HepG2 (cell line): ENCODE results near the gene ANKS1B.

Experiments used
- REPIN1 ChIP-seq: sonication (generic); formaldehyde crosslinking; IDR thresholded peaks from 2 replicates; pipeline ENCODE4 v1.8.0; 2022; ENCODE audit warnings: missing genetic modification reagents, low read depth, mild to moderate bottlenecking, borderline replicate concordance
- UBTF ChIP-seq: sonication (generic); formaldehyde crosslinking; IDR thresholded peaks from 2 replicates; pipeline ENCODE4 v1.4.0; 2020; ENCODE audit warnings: mild to moderate bottlenecking, missing genetic modification reagents
- ZNF841 ChIP-seq: sonication (generic); formaldehyde crosslinking; IDR thresholded peaks from 2 replicates; pipeline ENCODE4 v1.8.1; 2023; ENCODE audit warnings: missing genetic modification reagents, borderline replicate concordance

GRCh38 chr12:98823012-98823411 lies 1161.7 kb downstream of the ANKS1B start:
- TF ChIP-seq ZNF841 (CRISPR knock-in tag) = no peak
- TF ChIP-seq UBTF (CRISPR knock-in tag) = no peak
- TF ChIP-seq REPIN1 (CRISPR knock-in tag) = no peak
